GM21381 (cell line): Measurements from ENCODE around the gene KY.

Experiments used
- ATAC-seq: cut with Tn5 transposase; IDR thresholded peaks from one replicate; pipeline ENCODE4 v1.9.1; 2021; ENCODE audit warnings: mild to moderate bottlenecking, moderate library complexity; ENCODE audit not compliant: unreplicated experiment

Gene KY

DNA sequence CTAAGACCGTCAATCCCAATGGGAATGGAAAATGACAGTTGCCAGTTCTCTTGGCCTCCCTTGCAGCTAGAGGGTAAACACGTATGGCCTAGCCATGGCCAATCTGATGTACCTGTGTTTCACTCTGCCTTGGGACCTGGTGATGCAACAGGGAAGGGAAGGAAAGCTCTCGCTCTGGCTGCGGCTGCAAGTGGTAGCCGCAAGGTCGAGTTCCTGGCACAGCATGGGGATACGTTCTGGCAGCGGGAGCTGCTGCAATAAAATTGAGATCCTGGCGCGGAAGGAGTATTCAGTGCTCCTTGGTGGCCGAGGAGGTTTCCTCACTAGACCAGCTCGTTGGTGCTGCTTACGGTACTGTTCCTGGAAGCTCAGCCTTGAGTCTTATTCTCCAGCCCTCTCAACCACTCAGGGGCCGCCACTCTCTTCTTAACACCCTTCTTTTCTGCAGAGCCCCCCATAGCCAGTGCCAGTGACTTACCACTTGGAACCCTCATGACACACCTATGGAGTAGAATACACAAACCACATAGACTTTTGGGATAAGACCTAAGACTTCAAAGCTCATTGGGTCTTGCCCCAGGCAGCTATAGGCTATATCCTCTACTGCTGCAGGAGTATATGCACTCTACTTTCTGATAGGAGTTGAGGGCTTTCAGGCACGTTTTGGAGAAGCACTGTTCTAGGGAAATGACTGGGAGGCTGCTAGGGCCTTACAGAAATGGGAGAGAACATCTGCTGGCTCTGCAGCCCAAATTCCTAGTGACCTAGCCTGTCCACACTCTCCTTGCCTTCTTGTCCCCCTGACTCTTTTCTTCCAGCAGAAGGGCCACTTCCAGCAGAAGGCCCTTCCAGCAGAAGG, 2.7 kb downstream of the KY start:
- no peak for ATAC-seq

DNA sequence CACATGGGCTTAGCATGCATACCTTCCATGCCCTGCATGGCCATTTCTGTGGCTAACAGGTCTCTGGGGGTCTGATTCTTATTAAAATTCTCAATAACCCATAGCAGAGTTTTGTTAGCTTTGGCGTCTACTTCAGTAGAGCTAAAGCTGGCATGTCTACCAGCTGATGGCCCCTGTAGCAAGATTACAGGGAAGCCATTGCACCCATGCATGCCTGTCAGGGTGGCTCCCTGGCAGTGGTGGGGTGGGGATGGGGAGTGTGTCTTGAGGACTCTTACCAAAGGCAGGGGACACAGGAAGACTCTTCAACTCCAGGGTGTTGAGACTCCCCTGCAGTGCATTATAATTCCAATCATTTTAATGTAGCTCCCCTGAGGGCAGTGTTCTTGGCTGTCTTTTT, 4.7 kb downstream of the KY start:
- no peak for ATAC-seq

DNA sequence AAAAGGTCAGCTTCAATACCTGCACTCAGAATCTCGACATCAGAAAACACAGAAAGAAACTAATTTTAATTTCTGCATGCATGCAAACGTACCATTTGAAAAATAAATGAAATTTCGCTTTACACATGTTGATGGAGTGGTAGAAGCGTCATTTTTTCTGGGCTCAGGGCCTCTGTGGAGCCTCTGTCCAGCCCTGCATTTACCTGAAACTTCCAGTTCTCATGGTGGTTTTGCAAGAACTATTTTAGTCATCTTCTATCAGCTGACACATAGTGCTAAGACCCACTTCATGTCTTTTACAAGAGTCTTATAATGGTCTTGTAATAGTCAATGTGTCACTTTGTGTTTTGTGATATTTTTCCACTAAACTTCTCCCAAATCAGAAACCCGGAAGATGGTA, 5.3 kb downstream of the KY start:
- no peak for ATAC-seq

GRCh38 chr3:134644731-134645514, 5.9 kb downstream of the KY start:
- ATAC-seq: no peak

DNA sequence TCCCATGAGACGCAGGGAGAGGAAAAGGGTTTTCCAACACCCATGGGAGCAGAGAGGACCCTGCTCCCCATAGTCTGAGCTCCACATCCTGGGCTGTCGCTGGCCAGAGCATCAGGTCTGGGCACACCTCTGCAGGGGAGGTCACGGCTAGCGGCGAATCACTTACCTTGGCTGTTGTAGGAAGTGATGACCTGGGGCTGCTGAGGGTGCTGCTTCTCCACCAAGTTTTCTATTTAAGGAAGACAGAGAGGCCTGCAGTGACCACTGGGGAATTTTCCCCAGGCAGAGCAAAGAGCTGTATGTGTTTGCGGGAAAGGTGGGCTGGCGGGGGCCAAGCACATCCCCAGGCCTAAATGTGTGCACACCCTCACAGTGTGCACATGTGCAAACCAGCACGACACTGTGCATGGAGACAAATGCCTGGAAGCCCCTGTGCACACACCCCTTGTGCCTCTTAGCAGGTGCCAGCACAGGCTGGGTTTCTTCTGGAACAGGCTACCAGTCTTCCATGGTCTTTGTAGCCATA, 7.6 kb downstream of the KY start:
- no peak for ATAC-seq

DNA sequence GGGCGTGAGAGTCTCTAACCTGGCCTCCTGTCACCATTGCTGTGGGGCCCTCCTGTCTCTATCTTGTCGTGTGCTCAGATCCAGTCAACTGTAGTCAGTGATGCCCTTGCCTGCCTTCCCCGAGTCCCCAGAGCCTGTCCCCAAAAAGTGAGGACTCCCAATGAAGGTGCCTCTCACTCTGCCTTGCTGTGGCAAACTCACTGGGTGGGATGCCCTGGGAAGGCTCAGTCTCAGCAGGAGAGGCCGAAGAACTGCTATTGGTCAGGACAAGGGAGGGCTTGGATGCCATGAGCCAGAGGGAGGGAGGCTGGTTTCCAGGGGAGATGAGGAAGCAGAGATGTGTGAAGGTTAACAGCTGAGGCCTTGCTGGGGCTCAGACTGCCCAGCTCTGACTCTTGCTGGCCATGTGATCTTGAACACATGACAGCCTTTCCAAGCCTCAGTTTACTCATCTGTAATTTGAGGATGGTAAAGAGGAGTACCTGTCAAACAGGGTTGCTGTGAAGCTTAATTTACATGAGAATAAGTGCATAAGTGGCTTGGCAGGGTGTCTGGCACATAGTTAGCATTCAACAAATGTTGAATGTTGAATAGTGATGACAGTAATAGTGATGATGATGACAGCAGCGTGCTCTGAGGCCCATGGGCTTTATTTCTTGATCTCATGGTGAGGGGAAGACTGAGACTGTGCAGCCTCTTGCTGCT, 8.2 kb downstream of the KY start:
- no peak for ATAC-seq

GRCh38 chr3:134641671-134642300, 9.0 kb downstream of the KY start:
- ATAC-seq: no peak

DNA sequence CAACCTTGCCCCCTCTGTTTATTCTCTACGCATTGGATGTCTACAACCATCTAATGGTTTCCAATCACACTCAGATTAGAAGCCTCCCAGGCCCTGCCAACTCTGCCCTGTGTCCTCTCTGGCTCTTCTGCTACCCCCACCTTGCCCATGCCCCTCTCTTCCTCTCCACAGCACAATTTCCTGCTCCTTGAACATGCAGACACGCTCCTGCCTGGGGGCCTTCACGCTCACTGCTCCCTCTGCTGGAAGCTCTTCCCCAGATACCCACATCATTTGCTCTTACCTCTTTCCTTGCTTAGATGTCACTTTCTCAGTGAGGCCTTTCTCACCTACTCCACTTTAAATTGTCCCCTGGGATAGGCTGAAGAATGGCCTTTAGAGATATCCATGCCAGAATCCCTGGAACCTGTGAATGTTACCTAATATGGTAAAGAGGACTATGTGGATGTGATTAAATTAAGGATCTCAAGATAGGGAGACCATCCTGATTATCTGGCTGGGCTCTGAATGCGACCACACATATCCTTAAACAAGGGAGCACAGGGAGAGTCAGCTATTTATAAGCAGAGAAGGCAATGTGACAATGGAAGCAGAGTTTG, 9.9 kb downstream of the KY start:
- ATAC-seq: no peak

DNA sequence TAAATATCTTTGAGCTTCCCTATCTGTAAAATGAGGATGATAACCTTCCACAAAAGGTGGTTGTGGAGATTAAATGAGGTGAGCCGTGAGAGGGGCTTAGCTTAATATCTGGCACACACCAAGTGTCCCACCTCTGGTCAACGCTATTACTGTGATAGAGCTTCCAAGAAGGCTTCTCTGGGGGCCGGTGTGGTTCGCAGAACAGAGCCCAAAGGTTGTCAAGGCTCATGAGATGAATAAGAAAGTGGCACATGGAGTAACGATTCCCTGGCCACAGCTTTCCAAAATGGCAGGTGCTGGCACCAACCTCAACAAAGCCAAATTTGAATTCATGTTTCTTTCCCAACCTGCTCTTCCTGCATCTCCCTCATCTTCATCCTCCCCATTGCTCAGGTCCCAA, 10.4 kb downstream of the KY start:
- ATAC-seq: no peak

GRCh38 chr3:134638385-134639030, 12.3 kb downstream of the KY start:
- ATAC-seq: no peak

GRCh38 chr3:134636406-134636805, 14.4 kb downstream of the KY start:
- ATAC-seq: no peak

GRCh38 chr3:134630506-134630905, 20.3 kb downstream of the KY start:
- no peak for ATAC-seq

- no peak for ATAC-seq
Measured at GRCh38 chr3:134628884-134629283, 21.9 kb downstream of the KY start.

DNA sequence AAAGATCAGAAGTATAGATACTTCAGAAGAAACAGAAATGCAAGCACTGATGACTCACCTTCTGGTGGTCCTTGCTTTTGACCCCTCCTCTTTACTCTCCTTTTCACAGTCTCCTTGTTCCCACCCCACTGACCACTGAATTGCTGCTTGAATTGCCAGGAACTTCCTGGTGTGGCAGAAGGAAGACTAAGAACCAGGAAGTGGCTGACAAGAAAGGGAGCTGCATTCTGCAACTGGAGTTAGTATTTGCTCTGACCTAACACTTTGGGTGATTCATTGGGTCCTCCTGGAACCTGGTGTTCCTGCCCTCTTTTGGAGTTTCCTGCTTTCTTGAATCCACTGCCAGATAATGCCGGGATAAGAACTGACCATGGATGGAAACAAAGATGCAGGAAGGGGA, 23.0 kb downstream of the KY start:
- no peak for ATAC-seq

GRCh38 chr3:134625885-134626741, 24.7 kb downstream of the KY start:
- ATAC-seq: no peak

DNA sequence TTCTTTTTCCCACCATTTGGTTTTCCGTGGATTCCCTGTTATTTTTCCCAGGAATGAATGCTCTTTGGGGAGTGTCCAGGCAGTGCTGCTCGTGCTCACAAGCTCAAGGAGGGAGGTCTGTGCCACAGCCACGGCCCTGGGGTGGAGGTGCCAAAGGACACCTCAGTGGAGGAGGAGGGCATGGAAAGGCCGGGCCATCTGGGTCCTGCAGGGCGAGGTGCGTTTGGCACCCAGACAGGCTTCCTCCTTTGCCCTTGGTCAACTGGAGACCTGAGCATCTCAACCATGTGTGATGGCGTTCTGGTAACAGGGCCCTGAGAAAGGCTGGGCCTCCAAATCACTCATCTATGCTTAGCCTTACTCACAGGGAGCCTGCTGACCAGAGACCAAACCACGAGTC, 25.4 kb downstream of the KY start:
- ATAC-seq: no peak

DNA sequence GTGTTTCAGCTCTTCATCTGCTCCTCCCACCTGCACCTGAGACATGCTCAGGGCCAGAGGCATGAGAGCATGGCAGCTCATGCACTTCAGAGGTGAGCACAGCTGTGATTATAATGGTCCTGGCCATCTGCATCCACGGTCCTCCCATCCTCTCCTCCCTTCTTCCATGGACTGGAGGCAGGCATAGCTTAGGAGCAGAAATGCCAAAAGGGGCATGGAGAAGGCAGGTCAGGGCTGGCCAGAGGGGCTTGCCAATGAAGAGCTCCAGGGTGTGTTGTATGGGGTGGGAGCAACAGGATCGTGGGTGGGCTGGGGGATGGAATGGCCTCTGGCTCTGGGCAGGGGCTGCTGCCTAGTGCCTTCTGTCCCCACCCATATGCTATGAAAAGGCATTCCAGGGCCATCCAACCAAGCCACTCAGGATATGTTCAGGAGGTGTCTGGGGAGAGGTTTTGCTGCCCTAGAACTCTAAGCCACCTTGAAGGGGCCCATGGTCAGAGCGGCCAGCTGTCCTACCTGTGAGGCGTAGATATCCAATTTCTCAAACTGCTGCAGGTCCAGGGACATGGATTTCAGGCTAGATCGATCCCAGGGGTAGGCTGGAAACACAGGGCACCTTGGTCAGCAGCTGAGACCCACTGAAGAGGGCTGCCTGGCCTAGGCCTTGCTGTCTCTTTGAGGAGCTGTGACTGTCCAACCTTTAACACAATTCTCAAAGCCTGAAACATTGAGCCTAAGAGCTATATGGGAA, 26.1 kb downstream of the KY start:
- no peak for ATAC-seq

GRCh38 chr3:134623615-134624245, 27.1 kb downstream of the KY start:
- no peak for ATAC-seq
